ENCODE results near the gene CDH5.

DNA sequence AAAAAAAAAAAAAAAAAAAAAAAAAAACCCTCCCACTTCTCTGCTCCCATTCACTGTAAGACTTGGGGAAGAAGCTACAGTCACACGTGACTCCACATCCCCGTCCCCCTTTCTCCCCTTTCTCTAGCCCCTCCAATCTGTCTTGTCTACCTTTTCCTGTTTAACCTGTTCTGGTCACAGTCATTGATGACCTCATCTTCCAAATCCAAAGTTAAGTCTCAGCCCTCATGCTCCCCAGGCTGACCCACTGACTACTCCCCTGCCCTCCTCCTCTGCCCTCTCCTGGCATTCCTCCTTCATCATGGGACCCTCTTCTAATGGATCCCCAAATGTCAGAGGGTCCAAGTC is 1.6 kb upstream of the CDH5 start:
- no peak for TF ChIP-seq TAF1 (IDR thresholded peaks at IDR 0.05; ENCODE audit: borderline replicate concordance, insufficient read depth, low read length)
- TF ChIP-seq, protein P1, sequence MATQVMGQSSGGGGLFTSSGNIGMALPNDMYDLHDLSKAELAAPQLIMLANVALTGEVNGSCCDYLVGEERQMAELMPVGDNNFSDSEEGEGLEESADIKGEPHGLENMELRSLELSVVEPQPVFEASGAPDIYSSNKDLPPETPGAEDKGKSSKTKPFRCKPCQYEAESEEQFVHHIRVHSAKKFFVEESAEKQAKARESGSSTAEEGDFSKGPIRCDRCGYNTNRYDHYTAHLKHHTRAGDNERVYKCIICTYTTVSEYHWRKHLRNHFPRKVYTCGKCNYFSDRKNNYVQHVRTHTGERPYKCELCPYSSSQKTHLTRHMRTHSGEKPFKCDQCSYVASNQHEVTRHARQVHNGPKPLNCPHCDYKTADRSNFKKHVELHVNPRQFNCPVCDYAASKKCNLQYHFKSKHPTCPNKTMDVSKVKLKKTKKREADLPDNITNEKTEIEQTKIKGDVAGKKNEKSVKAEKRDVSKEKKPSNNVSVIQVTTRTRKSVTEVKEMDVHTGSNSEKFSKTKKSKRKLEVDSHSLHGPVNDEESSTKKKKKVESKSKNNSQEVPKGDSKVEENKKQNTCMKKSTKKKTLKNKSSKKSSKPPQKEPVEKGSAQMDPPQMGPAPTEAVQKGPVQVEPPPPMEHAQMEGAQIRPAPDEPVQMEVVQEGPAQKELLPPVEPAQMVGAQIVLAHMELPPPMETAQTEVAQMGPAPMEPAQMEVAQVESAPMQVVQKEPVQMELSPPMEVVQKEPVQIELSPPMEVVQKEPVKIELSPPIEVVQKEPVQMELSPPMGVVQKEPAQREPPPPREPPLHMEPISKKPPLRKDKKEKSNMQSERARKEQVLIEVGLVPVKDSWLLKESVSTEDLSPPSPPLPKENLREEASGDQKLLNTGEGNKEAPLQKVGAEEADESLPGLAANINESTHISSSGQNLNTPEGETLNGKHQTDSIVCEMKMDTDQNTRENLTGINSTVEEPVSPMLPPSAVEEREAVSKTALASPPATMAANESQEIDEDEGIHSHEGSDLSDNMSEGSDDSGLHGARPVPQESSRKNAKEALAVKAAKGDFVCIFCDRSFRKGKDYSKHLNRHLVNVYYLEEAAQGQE (IDR thresholded peaks at IDR 0.05; ENCODE audit: insufficient read depth in 1 of 2, low read depth in 2 of 2, low read length in 2 of 2) = no peak
- TF ChIP-seq POLR2AphosphoS5 (IDR thresholded peaks at IDR 0.05; ENCODE audit: low read depth, low read length) = no peak

All from PFSK-1 (cell line).